H9 (cell line): ENCODE measurements around the gene ATP1A2. TPM values are rescaled to one million over a fixed set of nuclear protein-coding genes. Genes with fewer than 3 reads are reported as not detected.

Experiments
- DNase-seq: peaks from one replicate; pipeline ENCODE4 v3.0.0-alpha.2; 2017
- H2AFZ ChIP-seq: one replicate; pipeline ENCODE4 v1.6.1; 2013; ENCODE audit warnings: mild to moderate bottlenecking, low read length, control low read depth, moderate library complexity
- H2AK5ac ChIP-seq: 2 replicates; pipeline ENCODE4 v1.6.1; 2013; ENCODE audit warnings: low read length, control low read depth, mixed read lengths; ENCODE audit not compliant: insufficient read length
- H2BK120ac ChIP-seq: one replicate; pipeline ENCODE4 v1.6.1; 2013; ENCODE audit warnings: low read depth, mild to moderate bottlenecking, low read length, control low read depth, inconsistent platforms; ENCODE audit not compliant: poor library complexity, severe bottlenecking
- H2BK12ac ChIP-seq: 2 replicates; pipeline ENCODE4 v1.6.1; 2013; ENCODE audit warnings: low read length, control low read depth, mixed read lengths, low read depth; ENCODE audit not compliant: insufficient read length
- H2BK15ac ChIP-seq: 2 replicates; pipeline ENCODE4 v1.6.1; 2013; ENCODE audit warnings: low read depth, low read length, control low read depth
- H2BK20ac ChIP-seq: one replicate; pipeline ENCODE4 v1.6.1; 2013; ENCODE audit warnings: low read depth, mild to moderate bottlenecking, low read length, control low read depth, inconsistent platforms; ENCODE audit not compliant: poor library complexity, severe bottlenecking
- H2BK5ac ChIP-seq: 2 replicates; pipeline ENCODE4 v1.6.1; 2013; ENCODE audit warnings: low read length, control low read depth, mixed read lengths; ENCODE audit not compliant: insufficient read length
- H3K14ac ChIP-seq: 2 replicates; pipeline ENCODE4 v1.6.1; 2013; ENCODE audit warnings: low read length, control low read depth; ENCODE audit not compliant: insufficient read depth
- H3K18ac ChIP-seq: 2 replicates; pipeline ENCODE4 v1.6.1; 2013; ENCODE audit warnings: low read depth, mild to moderate bottlenecking, mixed read lengths, low read length, control low read depth; ENCODE audit not compliant: insufficient read length
- H3K23ac ChIP-seq: 2 replicates; pipeline ENCODE4 v1.6.1; 2013; ENCODE audit warnings: low read length, control low read depth, mixed read lengths, low read depth; ENCODE audit not compliant: insufficient read length
- H3K23me2 ChIP-seq: 2 replicates; pipeline ENCODE4 v1.6.1; 2013; ENCODE audit warnings: low read depth, mild to moderate bottlenecking, mixed read lengths, low read length, control low read depth; ENCODE audit not compliant: insufficient read length, poor library complexity, severe bottlenecking
- H3K27ac ChIP-seq: 2 replicates; pipeline ENCODE4 v1.5.1; 2013; ENCODE audit warnings: low read length, control low read depth, mixed read lengths, low read depth; ENCODE audit not compliant: insufficient read length
- H3K27me3 ChIP-seq: 2 replicates; pipeline ENCODE4 v1.6.1; 2013; ENCODE audit warnings: low read length, control low read depth, inconsistent platforms; ENCODE audit not compliant: insufficient read depth
- H3K4ac ChIP-seq: 2 replicates; pipeline ENCODE4 v1.6.1; 2013; ENCODE audit warnings: low read depth, mild to moderate bottlenecking, control low read depth, inconsistent platforms, low read length, moderate library complexity
- H3K4me1 ChIP-seq: 2 replicates; pipeline ENCODE4 v1.6.1; 2013; ENCODE audit warnings: low read length, control low read depth, inconsistent platforms; ENCODE audit not compliant: insufficient read depth
- H3K4me2 ChIP-seq: 2 replicates; pipeline ENCODE4 v1.6.1; 2013; ENCODE audit warnings: low read length, control low read depth, mixed read lengths; ENCODE audit not compliant: insufficient read length, insufficient read depth
- H3K56ac ChIP-seq: 2 replicates; pipeline ENCODE4 v1.6.1; 2013; ENCODE audit warnings: low read depth, mild to moderate bottlenecking, mixed read lengths, low read length, control low read depth; ENCODE audit not compliant: insufficient read length
- H3K79me1 ChIP-seq: 2 replicates; pipeline ENCODE4 v1.6.1; 2013; ENCODE audit warnings: low read depth, mild to moderate bottlenecking, moderate library complexity, low read length, control low read depth, inconsistent platforms; ENCODE audit not compliant: insufficient read depth, poor library complexity, severe bottlenecking
- H3K79me2 ChIP-seq: 2 replicates; pipeline ENCODE4 v1.6.1; 2013; ENCODE audit warnings: low read length, control low read depth, inconsistent platforms; ENCODE audit not compliant: insufficient read depth
- H3K9ac ChIP-seq: 2 replicates; pipeline ENCODE4 v1.6.1; 2013; ENCODE audit warnings: low read length, control low read depth, mixed read lengths; ENCODE audit not compliant: insufficient read length; ENCODE audit errors: extremely low read depth
- H3K9me3 ChIP-seq: one replicate; pipeline ENCODE4 v1.6.1; 2013; ENCODE audit warnings: low read depth, low read length, inconsistent platforms; ENCODE audit not compliant: control insufficient read depth
- H3T11ph ChIP-seq: one replicate; pipeline ENCODE4 v1.6.1; 2013; ENCODE audit warnings: mild to moderate bottlenecking, low read length, control low read depth, inconsistent platforms
- H4K20me1 ChIP-seq: one replicate; pipeline ENCODE4 v1.6.1; 2013; ENCODE audit not compliant: control insufficient read depth, insufficient read length, insufficient read depth
- H4K5ac ChIP-seq: 2 replicates; pipeline ENCODE4 v1.6.1; 2013; ENCODE audit warnings: low read depth, mild to moderate bottlenecking, mixed read lengths, low read length, control low read depth; ENCODE audit not compliant: insufficient read length
- H4K8ac ChIP-seq: replicated peaks from 2 replicates; pipeline ENCODE4 v1.6.1; 2013; ENCODE audit warnings: low read length, control low read depth, mixed read lengths, low read depth; ENCODE audit not compliant: insufficient read length
- H4K91ac ChIP-seq: 2 replicates; pipeline ENCODE4 v1.6.1; 2013; ENCODE audit warnings: low read depth, mild to moderate bottlenecking, moderate library complexity, mixed read lengths, low read length, control low read depth; ENCODE audit not compliant: insufficient read length
- H3K27ac Mint-ChIP-seq, 3 experiments: 2 replicates in 2 of 3; 3 replicates in 1 of 3; pipeline ENCODE4 v1.8.0; 2020 to 2021; ENCODE audit warnings: mixed read lengths in 3 of 3, mild to moderate bottlenecking in 1 of 3, moderate library complexity in 1 of 3
- H3K27me3 Mint-ChIP-seq: 2 replicates; pipeline ENCODE4 v1.8.0; 2021; ENCODE audit warnings: low read depth, mild to moderate bottlenecking, moderate library complexity, mixed read lengths
- H3K36me3 Mint-ChIP-seq, 3 experiments: 2 replicates in 2 of 3; 3 replicates in 1 of 3; pipeline ENCODE4 v1.8.0; 2020 to 2021; ENCODE audit warnings: low read depth in 3 of 3, mixed read lengths in 3 of 3; ENCODE audit not compliant: insufficient read depth in 1 of 3
- H3K4me1 Mint-ChIP-seq, 2 experiments: 2 replicates each; pipeline ENCODE4 v1.8.0; 2020; ENCODE audit warnings: mixed read lengths in 2 of 2
- H3K4me3 Mint-ChIP-seq, 2 experiments: 2 replicates in 1 of 2; 3 replicates in 1 of 2; pipeline ENCODE4 v1.8.0; 2020 to 2021; ENCODE audit warnings: mild to moderate bottlenecking in 2 of 2, mixed read lengths in 2 of 2, moderate library complexity in 1 of 2
- H3K9me3 Mint-ChIP-seq, 2 experiments: 2 replicates in 1 of 2; 3 replicates in 1 of 2; pipeline ENCODE4 v1.8.0; 2020; ENCODE audit warnings: mild to moderate bottlenecking in 2 of 2, mixed read lengths in 2 of 2, moderate library complexity in 1 of 2
- CTCF ChIP-seq: fragments of 200-600 bp; sonication (generic); conservative IDR thresholded peaks from 3 replicates; pipeline ENCODE4 v1.8.0; 2021; ENCODE audit warnings: antibody characterized with exemption, mild to moderate bottlenecking
- WGBS: extraction: QIAGEN DNeasy Blood & Tissue Kit; methylation state at CpG from one replicate; pipeline ENCODE4 v1.1.7; 2013; ENCODE audit warnings: missing lambda C conversion rate, low lambda C conversion rate, mixed read lengths; ENCODE audit not compliant: insufficient read length; ENCODE audit errors: extremely low coverage; 5-methylcytosine and 5-hydroxymethylcytosine counted together
- total RNA-seq: library from RNA; stranded (reverse); gene quantifications from 2 replicates; pipeline ENCODE4 v1.2.1, GENCODE V29; 2021

Gene ATP1A2
- total RNA-seq, 1 experiment from 2014 or later: 3.0 TPM

- H3K9ac ChIP-seq: no peak overlapping the region
- Mint-ChIP-seq H3K27me3 (peaks cover 3% of the 10 kb centered on the region; the same call in 1 of the 2 replicates), H3K4me1 (peaks cover 0 to 6% of the 10 kb centered on the region in 2 experiments; a peak in 3 of 4 replicates), H3K4me3 (no peak overlapping the region), H3K36me3 (no peaks in the 10 kb centered on the region), H3K27ac (no peak overlapping the region), H3K9me3 (no peaks in the 10 kb centered on the region)
- no peak overlapping the region for H3K18ac ChIP-seq
- no peak overlapping the region for H2AK5ac ChIP-seq
- no peak overlapping the region for H2BK12ac ChIP-seq
- H4K8ac ChIP-seq: no peak overlapping the region
- no peaks in the 10 kb centered on the region for H3K9me3 ChIP-seq
- H2BK15ac ChIP-seq: no peak overlapping the region
- H3K27ac ChIP-seq: no peak overlapping the region
- TF ChIP-seq CTCF: no peak
- no peak overlapping the region for H4K5ac ChIP-seq
- H3K4ac ChIP-seq: no peak overlapping the region
- H3T11ph ChIP-seq: no peak overlapping the region
- no CpG with 5 or more reads among the region's 4 CpGs for WGBS
- no peaks in the 10 kb centered on the region for H3K79me1 ChIP-seq
- H2BK120ac ChIP-seq: no peak overlapping the region
- no peak overlapping the region for H2BK5ac ChIP-seq
- H3K23me2 ChIP-seq: no peaks in the 10 kb centered on the region
- H3K56ac ChIP-seq: no peak overlapping the region
- H4K20me1 ChIP-seq: no peaks in the 10 kb centered on the region
- H2AFZ ChIP-seq: no peak overlapping the region
- no peak overlapping the region for H3K4me2 ChIP-seq
- H3K4me1 ChIP-seq: peaks cover 2% of the 10 kb centered on the region; the same call in 1 of the 2 replicates
- no peak for DNase-seq
- no peaks in the 10 kb centered on the region for H3K27me3 ChIP-seq
- no peak overlapping the region for H2BK20ac ChIP-seq
- H3K14ac ChIP-seq: no peak overlapping the region
- H3K79me2 ChIP-seq: no peaks in the 10 kb centered on the region
- no peak overlapping the region for H3K23ac ChIP-seq
- H4K91ac ChIP-seq: no peak overlapping the region
These were observed 43.0 kb downstream of the ATP1A2 start for GRCh38 chr1:160158534-160158933.
